H1 (cell line): ENCODE measurements around the gene BABAM2. TPM values are rescaled to one million over a fixed set of nuclear protein-coding genes. Genes with fewer than 3 reads are reported as not detected.

Source experiments
- BCL11A ChIP-seq, 2 experiments: IDR thresholded peaks; one replicate each; pipeline ENCODE4 v1.6.1; 2011; ENCODE audit warnings: low read depth in 2 of 2, low read length in 2 of 2, mild to moderate bottlenecking in 2 of 2
- GABPA ChIP-seq: IDR thresholded peaks from 2 replicates; pipeline ENCODE4 v1.6.1; 2011; ENCODE audit warnings: mild to moderate bottlenecking, low read length, moderate library complexity, borderline replicate concordance; ENCODE audit not compliant: insufficient read depth
- SIN3A ChIP-seq, 2 experiments: IDR thresholded peaks in 1 of 2; conservative IDR thresholded peaks in 1 of 2; 2 replicates each; pipeline ENCODE4 v1.6.1; 2011 to 2012; ENCODE audit warnings: low read length in 2 of 2, improper control_type of control experiment in 1 of 2, low read depth in 1 of 2, mild to moderate bottlenecking in 1 of 2
- TEAD4 ChIP-seq: IDR thresholded peaks from 2 replicates; pipeline ENCODE4 v1.6.1; 2012; ENCODE audit warnings: low read depth, low read length, inconsistent platforms, mixed read lengths
- polyA plus RNA-seq, 7 experiments: library from polyadenylated mRNA; depleted of rRNA in 3 of 7; stranded (reverse) in 5 of 7; unstranded in 2 of 7; fragments of >200 nt in 5 of 7; fragments of 200-250 nt in 2 of 7; gene quantifications; 1 replicate in 5 of 7; 2 replicates in 1 of 7; 4 replicates in 1 of 7; pipeline versions ENCODE4 v1.2.1 to v1.2.3, GENCODE V29; 2011 to 2013; ENCODE audit warnings: missing spikeins in 2 of 7, mixed read lengths in 2 of 7
- total RNA-seq: library from RNA; stranded (reverse); fragmentation: NEBNext Ultra II Directional; extraction: Animal tissue kit (Norgen Biotek cat#: 25700); gene quantifications from 2 replicates; pipeline ENCODE4 v1.2.1, GENCODE V29; 2021

BABAM2 gene
- total and polyA plus RNA-seq, 2 of the 8 experiments (the other 6 are each of a cell fraction or from before 2014, with no cell fraction given) = 15.8 to 20.9 TPM

- TF ChIP-seq SIN3A (conservative IDR thresholded peaks at IDR 0.05 in 1 of 2, IDR thresholded peaks at IDR 0.05 in 1 of 2; ENCODE audit: low read depth in 1 of 2, low read length in 2 of 2) (no peak), GABPA (no peak), BCL11A (IDR thresholded peaks at IDR 0.05; ENCODE audit: low read depth in 2 of 2, low read length in 2 of 2) (no peak), TEAD4 (no peak)
Observed at GRCh38 chr2:28352104-28352503, 461.6 kb downstream of the BABAM2 start (continued).
